Measurements from ENCODE around the gene PPP1R16B. TPM values are rescaled to one million over a fixed set of nuclear protein-coding genes. Genes with fewer than 3 reads are reported as not detected.

The PPP1R16B gene
- total RNA-seq, 6 experiments from 2014 or later = 0.62 to 4.0 (median 2.3) TPM

GRCh38 chr20:38830356-38830755 is 24.9 kb downstream of the PPP1R16B start:
- Histone ChIP-seq H3K9me3 (no peaks in the 10 kb centered on the region), H3K27ac (no peak overlapping the region), H3K4me3 (no peak overlapping the region), H3K36me3 (no peaks in the 10 kb centered on the region), H3K27me3 (no peaks in the 10 kb centered on the region), H3K4me1 (no peaks in the 10 kb centered on the region)
- ATAC-seq = no peak
- DNase-seq = no peak
- intact Hi-C loops (cut with DNase I) = no loop called here
- 50% methylated on average over 1 of the region's 1 CpG for WGBS (ENCODE audit: insufficient coverage, low coverage, low lambda C conversion rate, missing lambda C conversion rate)
- TF ChIP-seq POLR2A (IDR thresholded peaks at IDR 0.05) = no peak
- TF ChIP-seq, protein P1, sequence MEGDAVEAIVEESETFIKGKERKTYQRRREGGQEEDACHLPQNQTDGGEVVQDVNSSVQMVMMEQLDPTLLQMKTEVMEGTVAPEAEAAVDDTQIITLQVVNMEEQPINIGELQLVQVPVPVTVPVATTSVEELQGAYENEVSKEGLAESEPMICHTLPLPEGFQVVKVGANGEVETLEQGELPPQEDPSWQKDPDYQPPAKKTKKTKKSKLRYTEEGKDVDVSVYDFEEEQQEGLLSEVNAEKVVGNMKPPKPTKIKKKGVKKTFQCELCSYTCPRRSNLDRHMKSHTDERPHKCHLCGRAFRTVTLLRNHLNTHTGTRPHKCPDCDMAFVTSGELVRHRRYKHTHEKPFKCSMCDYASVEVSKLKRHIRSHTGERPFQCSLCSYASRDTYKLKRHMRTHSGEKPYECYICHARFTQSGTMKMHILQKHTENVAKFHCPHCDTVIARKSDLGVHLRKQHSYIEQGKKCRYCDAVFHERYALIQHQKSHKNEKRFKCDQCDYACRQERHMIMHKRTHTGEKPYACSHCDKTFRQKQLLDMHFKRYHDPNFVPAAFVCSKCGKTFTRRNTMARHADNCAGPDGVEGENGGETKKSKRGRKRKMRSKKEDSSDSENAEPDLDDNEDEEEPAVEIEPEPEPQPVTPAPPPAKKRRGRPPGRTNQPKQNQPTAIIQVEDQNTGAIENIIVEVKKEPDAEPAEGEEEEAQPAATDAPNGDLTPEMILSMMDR (IDR thresholded peaks at IDR 0.05) = no peak

- TF ChIP-seq POLR2A (IDR thresholded peaks at IDR 0.05) = no peak
- TF ChIP-seq, protein P1 (IDR thresholded peaks at IDR 0.05) = no peak
- Histone ChIP-seq H3K27ac (no peak overlapping the region), H3K27me3 (no peaks in the 10 kb centered on the region), H3K9me3 (no peaks in the 10 kb centered on the region), H3K4me1 (no peaks in the 10 kb centered on the region), H3K36me3 (no peaks in the 10 kb centered on the region), H3K4me3 (no peak overlapping the region)
- ATAC-seq (no peak), DNase-seq (no peak)
- intact Hi-C loops (cut with DNase I) = no loop called here
- WGBS (ENCODE audit: insufficient coverage, low coverage, low lambda C conversion rate, missing lambda C conversion rate) = 40% methylated on average over 2 of the region's 11 CpGs
Measured at GRCh38 chr20:38831049-38831691, 25.7 kb downstream of the PPP1R16B start.

- no peaks in the 10 kb centered on the region for H3K4me1 ChIP-seq
- no peaks in the 10 kb centered on the region for H3K9me3 ChIP-seq
- no peak for TF ChIP-seq POLR2A (IDR thresholded peaks at IDR 0.05)
- TF ChIP-seq, protein P1 (IDR thresholded peaks at IDR 0.05) = no peak
- H3K27ac ChIP-seq = no peak overlapping the region
- DNase-seq = no peak
- ATAC-seq = no peak
- no peak overlapping the region for H3K4me3 ChIP-seq
- no peaks in the 10 kb centered on the region for H3K36me3 ChIP-seq
- no peaks in the 10 kb centered on the region for H3K27me3 ChIP-seq
- intact Hi-C loops (cut with DNase I) = no loop called here
- 64% methylated on average over 8 of the region's 8 CpGs for WGBS (ENCODE audit: insufficient coverage, low coverage, low lambda C conversion rate, missing lambda C conversion rate)
Measured at GRCh38 chr20:38831995-38832620, 26.6 kb downstream of the PPP1R16B start.

DNA sequence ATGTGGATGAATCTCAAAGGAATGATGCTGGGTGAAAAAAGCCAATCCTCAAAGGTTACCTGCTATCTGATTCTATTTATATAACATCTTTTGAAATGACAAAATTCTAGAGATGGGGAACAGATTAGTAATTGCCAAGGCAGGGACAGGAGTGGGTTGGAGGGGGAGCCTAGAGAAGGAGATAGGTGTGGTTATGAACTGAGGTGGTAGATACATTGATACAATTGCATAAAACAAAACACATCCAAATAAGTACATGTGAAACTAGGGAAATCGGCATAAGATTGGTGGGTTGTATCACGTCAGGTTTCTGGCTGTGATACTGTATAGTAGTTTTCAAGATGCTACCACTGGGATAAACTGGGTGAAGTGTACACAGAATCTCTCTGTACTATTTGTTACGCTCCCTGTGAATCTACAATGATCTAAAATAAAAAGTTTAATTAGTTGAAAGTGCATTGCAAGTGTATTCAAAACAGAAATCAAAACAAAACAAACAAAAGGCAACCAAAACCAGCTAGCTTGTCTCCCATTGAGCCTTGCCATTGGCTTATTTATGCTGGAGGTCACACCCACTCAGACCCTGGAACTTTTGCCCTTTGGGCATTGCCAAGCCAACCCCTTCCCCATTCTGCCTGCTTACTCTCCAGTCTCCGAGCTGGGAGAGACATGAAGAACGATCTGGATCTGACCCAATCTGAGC is 27.8 kb downstream of the PPP1R16B start:
- 51% methylated on average over 5 of the region's 5 CpGs for WGBS (ENCODE audit: insufficient coverage, low coverage, low lambda C conversion rate, missing lambda C conversion rate)
- no peak for DNase-seq
- intact Hi-C loops (cut with DNase I) = no loop called here
- no peaks in the 10 kb centered on the region for H3K4me1 ChIP-seq
- no peak for ATAC-seq
- H3K27ac ChIP-seq = no peak overlapping the region
- no peaks in the 10 kb centered on the region for H3K36me3 ChIP-seq
- H3K27me3 ChIP-seq = no peaks in the 10 kb centered on the region
- H3K9me3 ChIP-seq = no peaks in the 10 kb centered on the region
- no peak overlapping the region for H3K4me3 ChIP-seq
- TF ChIP-seq, protein P1 (IDR thresholded peaks at IDR 0.05) = no peak
- no peak for TF ChIP-seq POLR2A (IDR thresholded peaks at IDR 0.05)

All from right lobe of liver (tissue), 6 donors.